Endometrial microvascular endothelial cells (primary cell): ENCODE measurements around the gene MINDY4. TPM values are rescaled to one million over a fixed set of nuclear protein-coding genes. Genes with fewer than 3 reads are reported as not detected.

Experiments used
- in situ Hi-C: cut with HindIII; loops from 2 replicates; pipeline ENCODE4 v1.10.0; 2017; ENCODE audit warnings: low sequenced_read_pairs, low pct_unique_long_range_greater_than_20kb; ENCODE audit errors: inconsistent ontology term
- total RNA-seq: library from RNA; depleted of rRNA; stranded (reverse); fragments of >200 nt; gene quantifications from one replicate; pipeline ENCODE4 v1.2.3, GENCODE V29; 2015; ENCODE audit errors: inconsistent ontology term

Gene MINDY4
- total RNA-seq, 1 donor from 2014 or later, result 8.1 TPM

DNA sequence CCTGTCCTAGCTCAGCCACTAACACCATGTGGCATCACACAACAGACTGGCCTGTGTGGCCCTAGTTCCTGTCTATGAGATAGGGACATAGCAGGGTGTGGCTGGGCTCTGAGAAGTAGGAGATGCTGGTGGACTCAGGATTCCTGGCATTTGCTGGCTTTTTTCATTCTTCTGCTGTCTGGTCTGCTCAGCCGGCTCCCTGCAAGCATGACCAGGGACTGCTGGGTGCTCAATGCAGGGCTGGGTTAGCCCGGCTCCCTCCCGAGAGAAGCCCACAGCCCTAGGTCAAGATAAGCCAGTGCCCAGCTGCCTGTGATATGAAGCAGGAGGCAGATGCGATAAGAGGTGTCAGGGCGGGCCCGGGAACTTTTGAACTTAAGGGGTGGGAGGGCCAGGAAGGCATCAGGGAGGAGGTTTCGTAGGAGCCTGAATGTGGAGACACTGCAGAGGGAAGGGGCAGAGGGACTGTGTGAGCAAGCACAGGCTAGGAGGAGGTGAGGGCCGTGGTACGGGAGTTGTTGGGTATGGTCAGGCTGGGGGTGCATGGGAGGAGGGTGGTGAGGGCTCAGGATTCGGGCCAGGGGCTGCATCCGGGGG, 143.9 kb downstream of the MINDY4 start:
- in situ Hi-C loops, result no loop called here

DNA sequence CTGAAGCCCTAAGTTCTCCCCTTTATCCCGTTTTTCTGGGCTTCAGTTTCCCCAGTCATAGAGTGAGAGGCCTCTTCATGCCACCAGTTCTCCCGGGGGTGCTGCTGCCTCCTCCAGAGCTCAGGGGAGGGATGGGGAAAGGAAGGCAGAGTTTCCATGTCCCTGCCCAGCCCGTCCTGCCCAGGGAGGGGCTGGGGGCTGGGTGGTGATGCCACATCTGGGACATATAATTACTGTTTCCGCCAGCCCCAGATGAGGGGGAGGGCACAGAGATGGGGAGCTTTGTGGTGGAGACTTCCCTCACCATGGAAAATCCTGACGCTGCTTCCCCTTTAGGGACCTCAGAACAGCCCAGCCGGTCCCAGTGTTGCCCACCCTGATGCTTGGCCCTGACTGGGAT, 144.5 kb downstream of the MINDY4 start:
- in situ Hi-C loops, result no loop called here

DNA sequence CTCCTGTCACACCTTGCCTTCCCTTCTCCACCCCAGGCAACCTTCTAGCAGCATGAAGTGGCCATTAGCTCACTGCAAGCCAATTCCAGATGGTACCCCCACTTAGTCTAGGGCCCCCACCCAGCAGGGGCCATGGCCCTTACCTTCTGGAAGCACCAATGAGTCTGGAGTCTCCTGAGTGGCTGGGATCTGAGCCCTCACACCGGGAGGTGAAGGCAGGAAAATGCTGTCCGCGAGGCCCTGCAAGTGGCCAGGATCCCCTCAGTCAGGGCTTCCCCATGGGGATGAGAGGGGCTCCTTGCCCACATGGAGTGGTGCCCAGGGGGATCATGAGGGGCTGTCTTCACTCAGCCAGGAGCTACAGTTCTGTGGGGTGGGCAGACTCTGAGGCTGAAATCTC, 145.0 kb downstream of the MINDY4 start:
- in situ Hi-C loops, result no loop called here

DNA sequence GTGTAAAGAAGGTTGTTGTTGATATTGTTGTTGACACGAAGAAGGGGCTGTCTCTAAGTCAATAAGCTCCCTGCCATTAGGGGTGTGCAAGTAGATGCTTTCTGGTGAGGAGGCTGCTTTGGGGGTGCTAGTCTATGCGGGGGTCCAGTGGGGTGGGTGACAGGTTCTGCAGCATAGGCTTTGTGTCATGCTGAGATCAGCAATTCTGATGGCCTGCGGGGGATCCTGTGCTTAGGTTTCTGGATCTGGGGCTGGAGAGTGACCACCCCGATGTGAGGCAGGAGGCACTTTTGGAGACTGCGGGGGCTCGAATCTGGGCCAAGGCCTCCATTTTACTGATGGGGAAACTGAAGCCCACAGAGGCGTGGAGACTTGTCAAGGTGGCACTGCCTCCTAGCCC, 145.6 kb downstream of the MINDY4 start:
- in situ Hi-C loops, result no loop called here

DNA sequence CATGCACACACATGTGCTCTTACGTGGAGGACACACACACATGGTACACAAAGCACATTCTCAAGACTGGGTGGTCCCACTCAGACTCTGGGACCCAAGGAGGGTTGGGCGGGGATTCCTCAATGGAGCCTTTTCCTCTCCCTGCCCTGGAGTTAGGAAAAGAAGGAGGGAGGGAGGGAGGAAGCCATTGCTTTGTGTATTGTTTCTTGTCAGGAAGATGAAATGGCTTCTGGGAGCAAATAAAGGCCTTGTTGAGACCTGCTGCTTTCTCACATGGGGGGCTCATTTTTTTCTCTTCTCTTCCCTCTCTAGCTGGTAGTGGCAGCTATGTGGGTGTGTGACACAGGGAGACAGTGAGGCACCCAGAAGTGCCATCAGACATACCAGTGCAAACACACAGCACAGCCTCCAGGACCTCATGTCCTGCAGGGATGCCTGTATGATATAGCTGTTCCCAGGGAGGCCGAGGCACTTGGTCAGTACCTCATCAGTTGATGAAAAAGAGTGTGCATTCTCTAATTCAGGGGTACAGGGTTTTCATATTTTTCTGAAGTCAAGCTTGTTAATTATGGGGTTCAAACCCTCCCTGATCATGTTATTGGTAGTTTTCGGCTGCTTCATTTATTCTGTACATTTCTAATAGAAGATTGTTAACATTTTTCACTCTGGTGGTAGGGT, 146.1 kb downstream of the MINDY4 start:
- in situ Hi-C loops, result no loop called here

DNA sequence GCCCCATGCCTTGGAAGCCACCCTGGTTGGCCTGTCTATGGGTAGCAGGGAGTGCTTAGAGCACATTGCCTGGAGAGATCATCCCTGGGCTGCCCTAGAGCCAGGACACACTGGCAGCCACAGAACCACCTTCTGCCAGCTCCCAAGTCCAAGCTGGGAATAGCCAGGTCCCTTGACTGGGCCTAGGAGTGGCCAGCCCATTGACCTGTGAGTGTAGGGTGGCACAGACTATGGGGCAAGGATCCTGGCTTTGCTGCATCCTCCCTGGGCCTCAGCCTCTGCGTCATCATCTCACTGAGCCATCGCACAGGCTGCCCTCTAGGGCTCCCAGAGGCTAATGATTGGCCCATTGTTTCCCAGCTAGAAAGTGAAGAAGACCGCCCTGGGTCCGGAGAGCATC, 147.5 kb downstream of the MINDY4 start:
- in situ Hi-C loops, result no loop called here

DNA sequence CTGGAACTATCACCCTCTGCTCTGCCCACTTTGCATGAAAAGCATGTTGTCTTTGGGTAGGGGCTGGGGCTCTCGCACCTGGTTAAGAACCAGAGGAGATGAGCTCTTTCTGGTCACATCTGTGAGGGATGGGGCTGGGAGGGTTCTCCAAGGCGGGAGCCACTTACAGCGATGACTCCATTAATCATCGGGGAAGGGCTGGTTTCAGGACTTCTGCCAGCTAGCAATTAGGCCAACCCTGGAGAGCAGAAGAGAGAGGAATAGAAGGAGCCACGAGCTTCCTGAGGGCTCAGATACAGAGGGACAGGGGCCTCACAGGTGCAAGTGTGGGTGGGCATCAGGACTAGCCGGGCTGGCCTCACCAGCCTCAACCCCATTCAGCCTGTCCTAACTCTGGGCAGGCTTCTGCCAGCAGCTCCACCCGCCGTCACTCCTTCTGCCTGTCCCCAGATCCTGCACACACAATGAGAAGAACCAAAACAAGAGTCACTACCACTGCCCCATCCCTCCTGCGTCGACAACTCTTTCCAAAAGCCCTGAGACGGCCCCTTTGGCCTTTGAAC, 148.9 kb downstream of the MINDY4 start:
- in situ Hi-C loops, result no loop called here

DNA sequence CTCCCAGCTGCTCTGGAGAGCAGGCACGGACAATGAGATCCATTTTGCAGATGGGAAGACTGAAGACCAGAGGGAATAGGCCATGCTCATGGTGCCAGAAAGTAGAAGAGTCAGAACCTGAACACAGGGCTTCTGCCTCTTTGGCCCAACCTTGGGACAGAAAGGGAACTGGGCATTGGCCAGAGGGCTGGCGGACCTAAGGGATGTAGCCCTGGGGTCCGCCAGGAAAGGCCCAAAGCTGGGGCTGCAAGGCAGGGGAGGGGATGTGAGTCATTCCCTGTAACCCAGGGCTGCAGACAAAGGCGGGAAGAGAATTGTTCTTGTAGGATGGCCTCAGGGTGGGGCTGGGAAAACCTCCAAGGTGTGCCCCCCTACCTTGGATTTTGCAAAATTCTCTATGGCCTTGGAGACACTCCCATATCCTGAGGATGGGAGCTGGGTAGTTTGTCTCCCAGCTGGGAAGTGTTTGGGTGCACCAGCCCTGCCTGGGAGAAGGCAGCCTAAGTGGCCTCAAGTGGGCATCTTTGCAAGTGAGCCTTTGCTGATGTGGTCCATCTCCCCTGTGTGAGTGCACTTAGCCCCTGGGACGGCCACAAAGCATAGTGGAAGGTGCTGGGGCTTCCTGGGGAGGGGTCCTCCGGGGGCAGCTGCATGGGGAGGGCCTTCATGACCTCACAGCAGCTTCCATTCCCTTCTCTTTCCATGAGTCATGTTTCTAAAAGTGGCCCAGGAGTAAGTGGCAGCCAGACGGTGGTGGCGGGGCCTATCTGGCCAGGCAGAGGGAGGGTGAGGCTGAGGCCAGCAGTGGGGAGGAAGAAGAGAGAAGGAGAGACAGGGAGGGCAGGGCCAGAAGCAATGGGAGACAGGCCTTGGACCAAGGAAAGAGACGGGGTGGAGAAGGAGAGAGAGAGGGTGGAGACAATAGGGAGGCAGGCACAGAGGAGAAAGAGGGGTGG, 149.6 kb downstream of the MINDY4 start:
- in situ Hi-C loops, result no loop called here

DNA sequence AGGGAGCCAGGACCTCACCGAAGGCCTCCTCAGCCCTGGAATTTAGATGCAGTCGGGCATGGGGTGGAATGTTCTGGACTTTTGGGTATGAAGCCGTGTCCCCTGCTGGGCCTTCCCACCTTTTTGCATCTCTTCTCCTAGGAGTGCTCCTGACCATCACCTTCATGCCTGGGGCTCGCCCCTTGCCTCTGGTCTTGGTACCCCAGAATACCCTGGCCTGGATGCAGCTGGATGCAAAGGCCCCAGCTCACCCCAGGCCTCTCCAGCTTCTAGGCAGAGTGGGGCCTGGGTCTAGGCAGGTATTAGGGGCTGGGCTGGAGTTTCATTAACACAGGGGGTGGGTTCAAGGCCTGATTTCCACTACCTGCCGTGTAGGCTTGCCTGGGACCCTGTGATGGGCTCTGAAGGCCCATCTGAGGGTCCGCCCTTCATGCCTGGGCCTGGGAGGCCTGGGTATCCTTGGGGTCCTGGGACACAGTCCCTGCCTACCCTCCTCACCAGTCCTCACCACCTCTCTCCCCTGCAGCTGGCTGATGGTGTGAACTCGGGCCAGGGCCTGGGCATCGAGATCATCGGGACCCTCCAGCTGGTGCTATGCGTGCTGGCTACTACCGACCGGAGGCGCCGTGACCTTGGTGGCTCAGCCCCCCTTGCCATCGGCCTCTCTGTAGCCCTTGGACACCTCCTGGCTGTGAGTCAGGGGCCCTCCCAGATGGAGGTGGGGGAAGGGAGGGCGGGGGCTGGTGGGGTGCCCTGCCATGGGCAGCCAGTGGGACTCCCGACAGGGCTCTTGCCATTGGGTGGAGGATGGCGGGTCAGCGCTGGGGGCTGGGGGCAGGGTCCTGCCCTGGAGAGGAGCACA, 150.6 kb downstream of the MINDY4 start:
- in situ Hi-C loops, result no loop called here

DNA sequence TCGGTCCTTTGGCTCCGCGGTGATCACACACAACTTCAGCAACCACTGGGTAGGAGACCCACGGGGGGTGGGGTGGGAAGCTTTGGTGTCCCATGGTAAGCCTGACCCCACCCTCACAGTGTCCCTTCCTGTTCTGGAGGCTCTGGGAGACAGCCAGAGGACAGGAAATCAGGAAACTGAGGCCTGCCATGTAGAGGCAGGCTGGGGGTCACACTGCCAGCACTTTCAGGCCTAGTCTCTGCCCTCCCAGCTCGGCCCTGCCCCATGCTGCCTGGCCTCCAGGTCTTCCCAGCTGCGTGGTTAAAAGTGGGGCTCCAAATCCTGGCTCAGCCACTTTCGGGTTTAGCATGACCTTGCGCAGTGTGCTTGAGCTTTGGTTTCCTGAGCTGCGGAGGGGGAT, 151.4 kb downstream of the MINDY4 start:
- in situ Hi-C loops, result no loop called here

DNA sequence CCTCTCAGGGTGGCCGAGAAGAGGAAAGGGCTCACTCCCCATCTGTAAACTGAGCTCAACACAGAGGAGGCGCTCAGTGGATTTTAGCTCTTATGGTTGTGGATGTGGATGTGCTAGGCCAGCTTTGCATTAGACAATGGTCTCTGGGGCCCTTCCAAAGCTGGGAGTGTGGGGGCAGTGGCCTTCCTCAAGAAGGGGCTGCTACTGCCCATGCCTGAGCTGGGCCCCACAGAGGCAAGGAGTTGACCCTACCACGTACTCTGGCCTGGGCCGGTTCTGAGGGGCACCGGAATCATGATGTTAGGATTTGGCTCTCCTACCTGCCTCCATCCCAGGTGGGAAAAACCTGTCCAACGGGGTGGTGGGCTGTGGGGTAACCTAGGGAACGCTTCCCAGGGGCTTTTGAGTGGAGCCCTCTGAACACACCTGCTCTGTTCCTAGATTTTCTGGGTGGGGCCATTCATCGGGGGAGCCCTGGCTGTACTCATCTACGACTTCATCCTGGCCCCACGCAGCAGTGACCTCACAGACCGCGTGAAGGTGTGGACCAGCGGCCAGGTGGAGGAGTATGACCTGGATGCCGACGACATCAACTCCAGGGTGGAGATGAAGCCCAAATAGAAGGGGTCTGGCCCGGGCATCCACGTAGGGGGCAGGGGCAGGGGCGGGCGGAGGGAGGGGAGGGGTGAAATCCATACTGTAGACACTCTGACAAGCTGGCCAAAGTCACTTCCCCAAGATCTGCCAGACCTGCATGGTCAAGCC, 152.0 kb downstream of the MINDY4 start:
- in situ Hi-C loops, result no loop called here

DNA sequence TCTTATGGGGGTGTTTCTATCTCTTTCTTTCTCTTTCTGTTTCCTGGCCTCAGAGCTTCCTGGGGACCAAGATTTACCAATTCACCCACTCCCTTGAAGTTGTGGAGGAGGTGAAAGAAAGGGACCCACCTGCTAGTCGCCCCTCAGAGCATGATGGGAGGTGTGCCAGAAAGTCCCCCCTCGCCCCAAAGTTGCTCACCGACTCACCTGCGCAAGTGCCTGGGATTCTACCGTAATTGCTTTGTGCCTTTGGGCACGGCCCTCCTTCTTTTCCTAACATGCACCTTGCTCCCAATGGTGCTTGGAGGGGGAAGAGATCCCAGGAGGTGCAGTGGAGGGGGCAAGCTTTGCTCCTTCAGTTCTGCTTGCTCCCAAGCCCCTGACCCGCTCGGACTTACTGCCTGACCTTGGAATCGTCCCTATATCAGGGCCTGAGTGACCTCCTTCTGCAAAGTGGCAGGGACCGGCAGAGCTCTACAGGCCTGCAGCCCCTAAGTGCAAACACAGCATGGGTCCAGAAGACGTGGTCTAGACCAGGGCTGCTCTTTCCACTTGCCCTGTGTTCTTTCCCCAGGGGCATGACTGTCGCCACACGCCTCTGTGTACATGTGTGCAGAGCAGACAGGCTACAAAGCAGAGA, 152.7 kb downstream of the MINDY4 start:
- in situ Hi-C loops, result no loop called here

DNA sequence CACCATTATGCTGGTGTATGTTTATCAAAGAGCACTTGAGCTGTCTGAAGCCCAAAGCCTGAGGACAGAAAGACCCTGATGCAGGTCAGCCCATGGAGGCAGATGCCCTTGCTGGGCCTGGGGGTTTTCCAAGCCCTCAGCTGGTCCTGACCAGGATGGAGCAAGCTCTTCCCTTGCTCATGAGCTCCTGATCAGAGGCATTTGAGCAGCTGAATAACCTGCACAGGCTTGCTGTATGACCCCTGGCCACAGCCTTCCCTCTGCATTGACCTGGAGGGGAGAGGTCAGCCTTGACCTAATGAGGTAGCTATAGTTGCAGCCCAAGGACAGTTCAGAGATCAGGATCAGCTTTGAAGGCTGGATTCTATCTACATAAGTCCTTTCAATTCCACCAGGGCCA, 153.4 kb downstream of the MINDY4 start:
- in situ Hi-C loops, result no loop called here

DNA sequence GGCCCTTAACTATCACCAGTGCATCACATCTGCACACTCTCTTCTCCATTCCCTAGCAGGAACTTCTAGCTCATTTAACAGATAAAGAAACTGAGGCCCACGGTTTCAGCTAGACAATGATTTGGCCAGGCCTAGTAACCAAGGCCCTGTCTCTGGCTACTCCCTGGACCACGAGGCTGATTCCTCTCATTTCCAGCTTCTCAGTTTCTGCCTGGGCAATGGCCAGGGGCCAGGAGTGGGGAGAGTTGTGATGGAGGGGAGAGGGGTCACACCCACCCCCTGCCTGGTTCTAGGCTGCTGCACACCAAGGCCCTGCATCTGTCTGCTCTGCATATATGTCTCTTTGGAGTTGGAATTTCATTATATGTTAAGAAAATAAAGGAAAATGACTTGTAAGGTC, 153.9 kb downstream of the MINDY4 start:
- in situ Hi-C loops, result no loop called here

DNA sequence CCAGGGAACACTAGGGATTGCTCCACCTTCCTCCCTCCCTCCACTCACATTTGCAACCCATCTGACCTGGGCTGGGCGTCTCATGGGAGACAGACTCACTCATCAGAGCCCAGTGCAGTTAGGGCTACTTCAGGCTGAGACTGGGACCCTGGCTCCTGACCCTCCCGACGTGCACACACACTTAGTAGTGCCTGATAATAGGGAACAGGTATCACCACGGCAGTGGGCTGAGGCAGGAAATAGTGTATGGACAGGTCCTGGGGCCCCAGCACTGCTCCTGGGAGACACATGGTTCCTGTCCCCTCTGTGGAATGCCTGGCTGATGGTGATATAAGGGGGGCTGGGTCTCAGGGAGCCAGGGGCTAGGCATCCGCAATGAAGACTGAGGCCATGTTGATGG, 154.7 kb downstream of the MINDY4 start:
- in situ Hi-C loops, result no loop called here

DNA sequence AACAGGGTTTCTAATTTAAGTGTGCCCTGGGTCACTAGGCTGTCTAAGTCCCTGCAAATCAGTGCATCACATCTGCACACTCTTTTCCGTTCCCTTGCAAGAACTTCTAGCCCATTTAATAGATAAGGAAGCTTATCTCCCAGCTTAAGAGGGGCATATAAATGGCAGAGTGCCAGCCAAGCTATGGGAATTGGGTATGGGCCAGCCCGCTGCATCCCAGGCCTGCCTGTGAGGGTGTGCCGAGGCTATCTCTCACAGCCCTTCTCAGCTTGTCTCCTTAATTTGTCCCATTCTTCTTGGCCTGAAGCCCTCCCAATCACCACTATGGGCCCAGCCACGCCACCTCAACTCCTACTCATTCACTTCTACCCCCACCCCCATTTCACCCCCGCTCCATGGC, 155.1 kb downstream of the MINDY4 start:
- in situ Hi-C loops, result no loop called here

DNA sequence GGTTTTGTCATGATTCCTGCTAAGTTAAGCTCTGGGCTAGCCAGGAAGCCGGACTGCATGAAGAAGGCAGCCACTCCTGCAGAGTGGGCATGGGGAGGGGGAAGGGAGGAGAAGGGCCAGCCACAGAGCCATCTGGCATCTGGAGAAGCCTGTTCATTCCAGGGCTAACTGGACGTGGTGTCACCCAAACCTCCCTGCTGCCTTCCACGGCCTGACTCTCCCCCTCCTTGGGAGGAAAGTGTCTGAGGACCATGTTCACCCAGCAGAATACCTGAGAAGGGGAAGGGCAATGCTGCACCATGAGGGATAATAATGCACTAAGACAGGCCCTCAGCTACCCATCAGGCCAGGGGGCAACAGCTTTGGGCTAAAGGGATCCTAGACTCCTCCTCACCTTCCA, 155.8 kb downstream of the MINDY4 start:
- in situ Hi-C loops, result no loop called here

DNA sequence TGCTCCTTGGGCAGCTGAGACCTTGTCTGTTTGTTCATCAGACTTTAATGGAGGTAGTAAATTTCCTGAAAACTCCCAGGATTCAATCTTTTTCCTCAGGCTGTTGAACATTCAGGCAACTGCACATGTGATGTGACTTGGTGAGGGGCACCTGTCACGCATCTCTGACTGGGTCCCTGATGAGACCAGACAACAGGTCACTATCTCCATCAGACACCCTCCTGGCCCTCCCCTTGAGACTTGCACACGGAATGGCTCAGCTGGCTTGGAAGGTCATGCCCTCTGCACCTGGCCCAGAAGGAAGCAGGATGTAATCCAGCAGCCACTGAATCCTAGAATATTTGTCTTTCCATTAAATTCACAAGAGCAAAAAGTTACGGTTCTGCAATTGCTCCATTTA, 156.3 kb downstream of the MINDY4 start:
- in situ Hi-C loops, result no loop called here
